ENCODE measurements around the gene RELN.

GRCh38 chr7:103921692-103922091 is 67.8 kb downstream of the RELN start:
- TF ChIP-seq POLR2AphosphoS5 (IDR thresholded peaks at IDR 0.05; ENCODE audit: low read depth, low read length) (no peak), REST (IDR thresholded peaks at IDR 0.05; ENCODE audit: insufficient read depth in 1 of 2, low read depth in 2 of 2, low read length in 2 of 2) (no peak), TAF1 (IDR thresholded peaks at IDR 0.05; ENCODE audit: borderline replicate concordance, insufficient read depth, low read length) (no peak), FOXP2 (optimal IDR thresholded peaks at IDR 0.05; ENCODE audit: borderline replicate concordance, extremely low read depth, extremely low read length, insufficient read depth) (no peak), SIN3A (IDR thresholded peaks at IDR 0.05; ENCODE audit: borderline replicate concordance, insufficient read depth, low read length) (no peak)

Measured in PFSK-1 (cell line).